NCI-H146 treated with DMSO at 0.1 percent for 48 hours (cell line): ENCODE measurements around the gene TEX9.
A peak's percentile ranks its signal among the peaks of the same experiment; 100 is the strongest.
"Not testable (repeated sequence)": the region's sequence is repeated elsewhere in the genome, so short reads cannot be mapped to it uniquely, and the experiment has no call there.

Source experiments
- DNase-seq: peaks from one replicate; lab custom pipeline; 2025; ENCODE audit not compliant: unreplicated experiment; lab: John Stamatoyannopoulos, UW

The TEX9 gene

GRCh38 chr15:56365075-56365711, at the start of gene TEX9:
TSS of gene TEX9 (plus strand) at chr15:56365426. CDS start at chr15:56365451, 25 bp downstream.
- peak; percentile 64 for DNase-seq

- not testable (repeated sequence) for DNase-seq
These were observed 48.7 kb upstream of the TEX9 start for GRCh38 chr15:56316561-56316960.

- no peak for DNase-seq
These were observed 44.9 kb upstream of the TEX9 start for GRCh38 chr15:56320316-56320715.

- DNase-seq = no peak
These were observed 44.4 kb upstream of the TEX9 start for GRCh38 chr15:56320861-56321260.

- DNase-seq = no peak
These were observed 42.8 kb upstream of the TEX9 start for GRCh38 chr15:56322444-56322843.

- no peak for DNase-seq
These were observed 41.8 kb upstream of the TEX9 start for GRCh38 chr15:56323435-56323834.

GRCh38 chr15:56325186-56325585, 40.0 kb upstream of the TEX9 start:
- DNase-seq = no peak

- no peak for DNase-seq
These were observed 37.3 kb upstream of the TEX9 start for GRCh38 chr15:56327721-56328502.

GRCh38 chr15:56337084-56337725, 28.0 kb upstream of the TEX9 start:
- DNase-seq = no peak

GRCh38 chr15:56339594-56339993, 25.6 kb upstream of the TEX9 start:
- no peak for DNase-seq

- no peak for DNase-seq
These were observed 24.0 kb upstream of the TEX9 start for GRCh38 chr15:56341201-56341600.

- DNase-seq = peak; percentile 67
These were observed 22.6 kb upstream of the TEX9 start for GRCh38 chr15:56342653-56343052.

GRCh38 chr15:56343879-56344278, 21.3 kb upstream of the TEX9 start:
- DNase-seq = no peak

GRCh38 chr15:56344336-56344735, 20.9 kb upstream of the TEX9 start:
- DNase-seq = no peak

GRCh38 chr15:56346414-56346813, 18.8 kb upstream of the TEX9 start:
- no peak for DNase-seq

GRCh38 chr15:56349554-56349953, 15.7 kb upstream of the TEX9 start:
- no peak for DNase-seq

- no peak for DNase-seq
These were observed 13.9 kb upstream of the TEX9 start for GRCh38 chr15:56351353-56351752.

- no peak for DNase-seq
These were observed 13.2 kb upstream of the TEX9 start for GRCh38 chr15:56351957-56352506.

- DNase-seq = no peak
These were observed 12.1 kb upstream of the TEX9 start for GRCh38 chr15:56353119-56353518.

GRCh38 chr15:56353740-56354139, 11.5 kb upstream of the TEX9 start:
- DNase-seq = no peak

- DNase-seq = no peak
These were observed 8.6 kb upstream of the TEX9 start for GRCh38 chr15:56356616-56357015.

GRCh38 chr15:56358604-56359003, 6.6 kb upstream of the TEX9 start:
- no peak for DNase-seq
